Measurements from ENCODE around the gene ATL2.

Gene ATL2

GRCh38 chr2:38353402-38353801 lies 23.7 kb downstream of the ATL2 start:
- TF ChIP-seq CTCF (conservative IDR thresholded peaks at IDR 0.05; ENCODE audit: low read depth, low read length), result no peak
- H3K4me3 ChIP-seq (ENCODE audit: low read depth, low read length), result no peak overlapping the region
- DNase-seq (ENCODE audit: low read depth), result no peak

- TF ChIP-seq CTCF (conservative IDR thresholded peaks at IDR 0.05; ENCODE audit: low read depth, low read length), result no peak
- DNase-seq (ENCODE audit: low read depth), result no peak
- no peak overlapping the region for H3K4me3 ChIP-seq (ENCODE audit: low read depth, low read length)
These were observed 24.7 kb downstream of the ATL2 start for GRCh38 chr2:38352336-38352735.

- H3K4me3 ChIP-seq (ENCODE audit: low read depth, low read length), result no peak overlapping the region
- no peak for DNase-seq (ENCODE audit: low read depth)
- no peak for TF ChIP-seq CTCF (conservative IDR thresholded peaks at IDR 0.05; ENCODE audit: low read depth, low read length)
These were observed 31.6 kb downstream of the ATL2 start for GRCh38 chr2:38345323-38346038.

GRCh38 chr2:38344813-38345212 lies 32.3 kb downstream of the ATL2 start:
- H3K4me3 ChIP-seq (ENCODE audit: low read depth, low read length), result no peak overlapping the region
- no peak for DNase-seq (ENCODE audit: low read depth)
- no peak for TF ChIP-seq CTCF (conservative IDR thresholded peaks at IDR 0.05; ENCODE audit: low read depth, low read length)

GRCh38 chr2:38343212-38343611 lies 33.9 kb downstream of the ATL2 start:
- TF ChIP-seq CTCF (conservative IDR thresholded peaks at IDR 0.05; ENCODE audit: low read depth, low read length), result no peak
- no peak overlapping the region for H3K4me3 ChIP-seq (ENCODE audit: low read depth, low read length)
- DNase-seq (ENCODE audit: low read depth), result no peak

GRCh38 chr2:38336621-38337020 lies 40.5 kb downstream of the ATL2 start:
- no peak overlapping the region for H3K4me3 ChIP-seq (ENCODE audit: low read depth, low read length)
- DNase-seq (ENCODE audit: low read depth), result no peak
- TF ChIP-seq CTCF (conservative IDR thresholded peaks at IDR 0.05; ENCODE audit: low read depth, low read length), result no peak

GRCh38 chr2:38330754-38331153 lies 46.3 kb downstream of the ATL2 start:
- no peak for DNase-seq (ENCODE audit: low read depth)
- no peak overlapping the region for H3K4me3 ChIP-seq (ENCODE audit: low read depth, low read length)
- TF ChIP-seq CTCF (conservative IDR thresholded peaks at IDR 0.05; ENCODE audit: low read depth, low read length), result no peak

Measured in choroid plexus epithelial cell (primary cell).